ENCODE measurements around the gene DUSP18. TPM values are rescaled to one million over a fixed set of nuclear protein-coding genes. Genes with fewer than 3 reads are reported as not detected.

The DUSP18 gene
- total and polyA plus RNA-seq, 2 donors from 2014 or later, result 3.6 to 14.0 TPM

- peaks cover 0 to 11% (median 0%) of the 10 kb centered on the region in 3 donors for H3K4me1 ChIP-seq (ENCODE audit: control insufficient read depth in 2 of 3, insufficient read depth in 2 of 3, low read depth in 1 of 3, low read length in 3 of 3)
- no peak for TF ChIP-seq CTCF (IDR thresholded peaks at IDR 0.05; ENCODE audit: borderline replicate concordance, extremely low read depth, insufficient read depth)
- no peak for FAIRE-seq
These were observed 23.5 kb upstream of the DUSP18 start for GRCh38 chr22:30691204-30691603.

GRCh38 chr22:30689622-30690021 lies 21.9 kb upstream of the DUSP18 start:
- no peak for TF ChIP-seq CTCF (IDR thresholded peaks at IDR 0.05; ENCODE audit: borderline replicate concordance, extremely low read depth, insufficient read depth)
- intact Hi-C loops (cut with DNase I), result no loop called here
- Histone ChIP-seq H3K4me1 (ENCODE audit: control insufficient read depth in 2 of 3, insufficient read depth in 2 of 3, low read depth in 1 of 3, low read length in 3 of 3) (no peaks in the 10 kb centered on the region), H3K27ac (ENCODE audit: low read depth in 2 of 2, low read length in 2 of 2) (no peak overlapping the region), H3K27me3 (ENCODE audit: control insufficient read depth, insufficient read depth, low read length) (no peaks in the 10 kb centered on the region), H3K9ac (ENCODE audit: low read length in 3 of 3) (no peak overlapping the region), H3K4me3 (ENCODE audit: low read length in 3 of 3) (no peak overlapping the region), H3K36me3 (ENCODE audit: control insufficient read depth in 2 of 3, insufficient read depth in 3 of 3, low read length in 3 of 3) (no peaks in the 10 kb centered on the region), H3K9me3 (ENCODE audit: control insufficient read depth in 2 of 3, insufficient read depth in 1 of 3, low read length in 3 of 3) (no peaks in the 10 kb centered on the region)
- no peak for FAIRE-seq
- DNase-seq, result no peak

More at GRCh38 chr22:30691204-30691603, 23.5 kb upstream of the DUSP18 start:
- H3K27ac ChIP-seq (ENCODE audit: low read depth in 2 of 2, low read length in 2 of 2), result no peak overlapping the region
- no peak for DNase-seq
- no peaks in the 10 kb centered on the region for H3K9me3 ChIP-seq (ENCODE audit: control insufficient read depth in 2 of 3, insufficient read depth in 1 of 3, low read length in 3 of 3)
- H3K36me3 ChIP-seq (ENCODE audit: control insufficient read depth in 2 of 3, insufficient read depth in 3 of 3, low read length in 3 of 3), result no peaks in the 10 kb centered on the region
- intact Hi-C loops (cut with DNase I), result no loop called here
- no peaks in the 10 kb centered on the region for H3K27me3 ChIP-seq (ENCODE audit: control insufficient read depth, insufficient read depth, low read length)
- no peak overlapping the region for H3K4me3 ChIP-seq (ENCODE audit: low read length in 3 of 3)
- H3K9ac ChIP-seq (ENCODE audit: low read length in 3 of 3), result no peak overlapping the region

- Histone ChIP-seq H3K4me1 (ENCODE audit: control insufficient read depth in 2 of 3, insufficient read depth in 2 of 3, low read depth in 1 of 3, low read length in 3 of 3) (no peaks in the 10 kb centered on the region), H3K36me3 (ENCODE audit: control insufficient read depth in 2 of 3, insufficient read depth in 3 of 3, low read length in 3 of 3) (no peaks in the 10 kb centered on the region), H3K27me3 (ENCODE audit: control insufficient read depth, insufficient read depth, low read length) (no peaks in the 10 kb centered on the region), H3K4me3 (ENCODE audit: low read length in 3 of 3) (no peak overlapping the region), H3K9ac (ENCODE audit: low read length in 3 of 3) (no peak overlapping the region), H3K27ac (ENCODE audit: low read depth in 2 of 2, low read length in 2 of 2) (no peak overlapping the region), H3K9me3 (ENCODE audit: control insufficient read depth in 2 of 3, insufficient read depth in 1 of 3, low read length in 3 of 3) (no peaks in the 10 kb centered on the region)
- FAIRE-seq, result no peak
- intact Hi-C loops (cut with DNase I), result no loop called here
- DNase-seq, result no peak
- TF ChIP-seq CTCF (IDR thresholded peaks at IDR 0.05; ENCODE audit: borderline replicate concordance, extremely low read depth, insufficient read depth), result no peak
These were observed 19.7 kb upstream of the DUSP18 start for GRCh38 chr22:30687358-30687757.

- DNase-seq (no peak), FAIRE-seq (no peak)
- H3K27me3 ChIP-seq (ENCODE audit: control insufficient read depth, insufficient read depth, low read length), result no peaks in the 10 kb centered on the region
- H3K27ac ChIP-seq (ENCODE audit: low read depth in 2 of 2, low read length in 2 of 2), result no peak overlapping the region
- intact Hi-C loops (cut with DNase I), result no loop called here
- H3K9ac ChIP-seq (ENCODE audit: low read length in 3 of 3), result no peak overlapping the region
- no peaks in the 10 kb centered on the region for H3K9me3 ChIP-seq (ENCODE audit: control insufficient read depth in 2 of 3, insufficient read depth in 1 of 3, low read length in 3 of 3)
- H3K4me1 ChIP-seq (ENCODE audit: control insufficient read depth in 2 of 3, insufficient read depth in 2 of 3, low read depth in 1 of 3, low read length in 3 of 3), result no peaks in the 10 kb centered on the region
- H3K4me3 ChIP-seq (ENCODE audit: low read length in 3 of 3), result no peak overlapping the region
- H3K36me3 ChIP-seq (ENCODE audit: control insufficient read depth in 2 of 3, insufficient read depth in 3 of 3, low read length in 3 of 3), result no peaks in the 10 kb centered on the region
- no peak for TF ChIP-seq CTCF (IDR thresholded peaks at IDR 0.05; ENCODE audit: borderline replicate concordance, extremely low read depth, insufficient read depth)
These were observed 17.5 kb upstream of the DUSP18 start for GRCh38 chr22:30685178-30685577.

Measured in kidney (tissue), 14 donors.